Lower leg skin (tissue), 3 donors: Measurements from ENCODE around the gene ABHD5.

ENCODE experiments used
- POLR2A ChIP-seq, 2 donors: fragments of 450-650 bp; IDR thresholded peaks; one replicate each; pipeline ENCODE4 v1.6.1; 2016 to 2017; ENCODE audit warnings: antibody characterized with exemption in 2 of 2, mild to moderate bottlenecking in 1 of 2, moderate library complexity in 1 of 2
- TF ChIP-seq, protein P1 (sequence below), 3 donors: fragments of 450-650 bp; IDR thresholded peaks; one replicate each; pipeline ENCODE4 v1.5.1; 2016; ENCODE audit warnings: antibody characterized with exemption in 3 of 3, mild to moderate bottlenecking in 3 of 3, moderate library complexity in 2 of 3

GRCh38 chr3:43735618-43736017 is 44.9 kb downstream of the ABHD5 start:
- TF ChIP-seq, protein P1, sequence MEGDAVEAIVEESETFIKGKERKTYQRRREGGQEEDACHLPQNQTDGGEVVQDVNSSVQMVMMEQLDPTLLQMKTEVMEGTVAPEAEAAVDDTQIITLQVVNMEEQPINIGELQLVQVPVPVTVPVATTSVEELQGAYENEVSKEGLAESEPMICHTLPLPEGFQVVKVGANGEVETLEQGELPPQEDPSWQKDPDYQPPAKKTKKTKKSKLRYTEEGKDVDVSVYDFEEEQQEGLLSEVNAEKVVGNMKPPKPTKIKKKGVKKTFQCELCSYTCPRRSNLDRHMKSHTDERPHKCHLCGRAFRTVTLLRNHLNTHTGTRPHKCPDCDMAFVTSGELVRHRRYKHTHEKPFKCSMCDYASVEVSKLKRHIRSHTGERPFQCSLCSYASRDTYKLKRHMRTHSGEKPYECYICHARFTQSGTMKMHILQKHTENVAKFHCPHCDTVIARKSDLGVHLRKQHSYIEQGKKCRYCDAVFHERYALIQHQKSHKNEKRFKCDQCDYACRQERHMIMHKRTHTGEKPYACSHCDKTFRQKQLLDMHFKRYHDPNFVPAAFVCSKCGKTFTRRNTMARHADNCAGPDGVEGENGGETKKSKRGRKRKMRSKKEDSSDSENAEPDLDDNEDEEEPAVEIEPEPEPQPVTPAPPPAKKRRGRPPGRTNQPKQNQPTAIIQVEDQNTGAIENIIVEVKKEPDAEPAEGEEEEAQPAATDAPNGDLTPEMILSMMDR (IDR thresholded peaks at IDR 0.05), result no peak
- TF ChIP-seq POLR2A (IDR thresholded peaks at IDR 0.05), result no peak
